Fibroblast of lung (primary cell): ENCODE results near the gene TBC1D30.

Experiments used
- CTCF ChIP-seq, 2 donors: IDR thresholded peaks in 1 of 2; conservative IDR thresholded peaks in 1 of 2; 1 replicate in 1 of 2; 2 replicates in 1 of 2; pipeline ENCODE4 v1.5.1; 2011 to 2012; ENCODE audit warnings: low read length in 2 of 2, control low read depth in 1 of 2, inconsistent platforms in 1 of 2, low read depth in 1 of 2, mild to moderate bottlenecking in 1 of 2
- EZH2 ChIP-seq: IDR thresholded peaks from 2 replicates; pipeline ENCODE4 v1.5.1; 2012; ENCODE audit warnings: low read length, control low read depth, mild to moderate bottlenecking; ENCODE audit errors: missing control alignments

- TF ChIP-seq CTCF (conservative IDR thresholded peaks at IDR 0.05 in 1 of 2, IDR thresholded peaks at IDR 0.05 in 1 of 2; ENCODE audit: low read depth in 1 of 2, low read length in 2 of 2) (no peak), EZH2 (no peak)
Observed at GRCh38 chr12:64793610-64794009, 30.8 kb upstream of the TBC1D30 start.
